ENCODE measurements around the gene TAF1A. TPM values are rescaled to one million over a fixed set of nuclear protein-coding genes. Genes with fewer than 3 reads are reported as not detected.

TAF1A gene
- total RNA-seq, 4 donors from 2014 or later: 2.3 to 7.7 (median 5.2) TPM

DNA sequence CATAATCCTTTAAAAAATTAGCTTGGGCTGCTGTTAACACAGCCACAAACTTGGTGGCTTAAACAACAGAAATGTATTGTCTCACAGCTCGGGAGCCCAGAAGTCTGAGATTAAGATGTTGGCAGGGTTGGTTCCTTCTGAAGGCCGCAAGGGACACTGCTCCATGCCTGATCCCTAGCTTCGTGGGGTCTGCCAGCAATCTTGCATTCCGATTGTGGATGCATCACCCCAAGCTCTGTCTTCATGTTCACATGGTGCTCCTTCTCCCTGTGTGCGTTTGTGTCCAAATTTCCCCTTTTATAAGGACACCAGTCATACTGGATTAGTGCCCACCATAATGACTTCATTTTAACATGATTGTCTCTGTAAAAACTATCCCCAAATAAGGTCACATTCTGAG lies 36.9 kb downstream of the TAF1A start:
- H3K27me3 ChIP-seq: peaks cover 0 to 9% (median 0%) of the 10 kb centered on the region in 4 donors
- no peak for TF ChIP-seq POLR2A (IDR thresholded peaks at IDR 0.05)
- TF ChIP-seq, protein P1, sequence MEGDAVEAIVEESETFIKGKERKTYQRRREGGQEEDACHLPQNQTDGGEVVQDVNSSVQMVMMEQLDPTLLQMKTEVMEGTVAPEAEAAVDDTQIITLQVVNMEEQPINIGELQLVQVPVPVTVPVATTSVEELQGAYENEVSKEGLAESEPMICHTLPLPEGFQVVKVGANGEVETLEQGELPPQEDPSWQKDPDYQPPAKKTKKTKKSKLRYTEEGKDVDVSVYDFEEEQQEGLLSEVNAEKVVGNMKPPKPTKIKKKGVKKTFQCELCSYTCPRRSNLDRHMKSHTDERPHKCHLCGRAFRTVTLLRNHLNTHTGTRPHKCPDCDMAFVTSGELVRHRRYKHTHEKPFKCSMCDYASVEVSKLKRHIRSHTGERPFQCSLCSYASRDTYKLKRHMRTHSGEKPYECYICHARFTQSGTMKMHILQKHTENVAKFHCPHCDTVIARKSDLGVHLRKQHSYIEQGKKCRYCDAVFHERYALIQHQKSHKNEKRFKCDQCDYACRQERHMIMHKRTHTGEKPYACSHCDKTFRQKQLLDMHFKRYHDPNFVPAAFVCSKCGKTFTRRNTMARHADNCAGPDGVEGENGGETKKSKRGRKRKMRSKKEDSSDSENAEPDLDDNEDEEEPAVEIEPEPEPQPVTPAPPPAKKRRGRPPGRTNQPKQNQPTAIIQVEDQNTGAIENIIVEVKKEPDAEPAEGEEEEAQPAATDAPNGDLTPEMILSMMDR (IDR thresholded peaks at IDR 0.05): no peak
- WGBS, 2 donors: 57 to 72% methylated on average over 5 of the region's 5 CpGs
- H3K36me3 ChIP-seq: peaks cover 0 to 26% (median 0%) of the 10 kb centered on the region in 3 donors
- no peak overlapping the region for H3K27ac ChIP-seq
- intact Hi-C loops (cut with DNase I): no loop called here
- no peak for DNase-seq
- H3K4me1 ChIP-seq: no peaks in the 10 kb centered on the region
- H3K4me3 ChIP-seq: no peak overlapping the region
- no peaks in the 10 kb centered on the region for H3K9me3 ChIP-seq

DNA sequence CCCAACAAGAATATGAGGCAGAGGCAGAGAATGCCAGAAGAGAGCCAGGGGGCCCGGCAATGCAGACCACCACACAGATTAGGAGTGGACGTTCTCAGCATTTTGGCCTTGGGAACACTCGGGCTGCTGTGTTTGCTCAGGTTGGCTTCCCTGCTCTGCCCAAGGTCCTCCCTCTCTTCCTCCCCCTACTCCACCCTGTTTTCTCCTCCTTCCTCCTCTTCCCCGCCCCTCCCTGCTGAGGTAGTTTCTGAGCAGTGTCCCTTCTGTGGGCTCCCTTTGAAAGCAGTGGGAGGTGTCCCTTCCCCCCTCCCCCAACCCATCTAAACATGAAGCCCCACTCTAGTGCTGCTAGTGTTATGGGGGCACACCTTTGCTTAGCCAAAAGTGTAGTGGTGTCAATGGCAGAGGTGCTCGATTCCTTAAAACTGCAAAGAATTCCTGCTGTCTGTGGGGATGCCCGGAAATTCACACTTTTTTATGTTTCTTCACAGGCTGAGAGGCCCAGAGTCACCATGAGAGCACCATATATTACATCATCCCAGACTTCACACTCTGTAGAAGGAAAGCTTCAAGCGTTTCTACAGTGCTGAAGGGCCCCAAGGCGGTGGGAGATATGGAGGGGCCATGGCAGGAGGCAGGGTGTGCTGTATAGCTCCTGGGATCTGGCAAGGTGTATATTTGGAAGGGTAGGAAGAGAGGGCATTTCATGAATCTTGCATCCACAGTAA lies 41.6 kb downstream of the TAF1A start, which contains the start of gene HHIPL2:
TSS of gene HHIPL2 (minus strand) at position 161 of the 728 bp plus-strand sequence. CDS start at position 101, 60 bp downstream.
- DNase-seq: no peak
- Histone ChIP-seq H3K4me3 (no peak within 1 kb of the TSS), H3K36me3 (no peaks in the 10 kb centered on the region), H3K27ac (no peak within 1 kb of the TSS), H3K4me1 (peaks cover 0 to 9% (median 0%) of the 10 kb centered on the region in 3 donors), H3K27me3 (peaks cover 0 to 56% (median 0%) of the 10 kb centered on the region in 4 donors), H3K9me3 (no peaks in the 10 kb centered on the region)
- intact Hi-C loops (cut with DNase I): no loop called here
- WGBS, 2 donors: 39 to 48% methylated on average over 6 of the region's 8 CpGs
- TF ChIP-seq, protein P1 (IDR thresholded peaks at IDR 0.05): no peak
- no peak for TF ChIP-seq POLR2A (IDR thresholded peaks at IDR 0.05)

DNA sequence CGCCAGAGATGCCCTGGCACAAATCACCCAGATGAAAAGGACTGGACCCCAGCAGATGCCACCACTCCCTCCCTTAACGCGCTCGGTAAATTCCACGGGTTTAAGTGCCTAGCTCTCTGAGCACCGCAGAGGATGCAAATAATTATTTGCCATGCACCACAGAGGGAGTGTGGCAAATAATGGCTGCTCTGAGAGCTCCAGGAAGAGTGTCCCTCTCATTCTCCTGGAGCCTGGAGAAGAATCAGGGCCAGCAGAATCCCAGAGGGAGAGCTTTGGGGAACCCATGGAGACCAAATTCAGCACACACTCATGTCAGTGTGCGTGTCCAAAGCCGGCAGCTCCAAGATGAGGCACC lies 42.5 kb downstream of the TAF1A start:
- H3K4me3 ChIP-seq: no peak overlapping the region
- peaks cover 0 to 62% (median 0%) of the 10 kb centered on the region in 4 donors for H3K27me3 ChIP-seq
- H3K27ac ChIP-seq: no peak overlapping the region
- 40 to 56% methylated on average over 2 to 6 of the region's 8 CpGs for WGBS, 2 donors
- H3K9me3 ChIP-seq: no peaks in the 10 kb centered on the region
- intact Hi-C loops (cut with DNase I): no loop called here
- no peak for DNase-seq
- peaks cover 0 to 9% (median 0%) of the 10 kb centered on the region in 3 donors for H3K4me1 ChIP-seq
- no peaks in the 10 kb centered on the region for H3K36me3 ChIP-seq
- TF ChIP-seq, protein P1 (IDR thresholded peaks at IDR 0.05): no peak
- no peak for TF ChIP-seq POLR2A (IDR thresholded peaks at IDR 0.05)

DNA sequence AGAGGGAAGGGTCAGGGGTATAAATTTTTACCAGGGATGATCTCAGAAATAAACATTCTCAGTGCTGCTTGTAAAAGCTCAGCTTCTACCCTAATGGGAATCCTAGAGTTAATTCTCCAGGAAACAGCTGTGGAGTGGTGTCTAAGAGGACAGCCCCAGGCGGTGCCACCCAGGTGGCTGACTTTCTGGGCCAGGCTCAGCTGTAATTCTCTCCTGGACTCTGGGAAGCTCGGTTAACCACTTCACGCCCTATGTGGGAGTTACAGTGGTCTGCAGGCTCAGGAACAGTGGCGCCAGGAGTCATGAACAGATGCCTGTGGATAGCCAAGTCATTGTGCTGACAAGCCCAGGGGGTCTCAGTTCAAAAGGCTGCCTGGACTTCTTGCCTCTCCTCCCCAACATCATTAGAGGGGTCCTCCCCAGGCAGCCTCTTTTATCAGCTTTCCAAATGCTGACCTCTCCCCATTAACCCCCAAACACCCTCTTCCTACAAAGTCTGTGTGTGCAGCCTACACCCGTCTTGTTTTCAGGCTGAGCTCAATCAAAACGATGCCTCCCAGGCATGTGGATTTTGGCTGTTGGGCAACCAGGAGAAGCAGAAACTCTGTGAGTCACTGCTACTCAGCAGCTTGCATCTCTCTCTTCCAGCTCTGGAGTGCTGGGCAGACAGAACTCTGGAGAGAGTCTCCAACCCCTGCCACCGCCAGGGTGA lies 43.0 kb downstream of the TAF1A start:
- WGBS, 2 donors: 0 to 16% methylated on average over 4 to 6 of the region's 7 CpGs
- H3K4me1 ChIP-seq: peaks cover 0 to 9% (median 0%) of the 10 kb centered on the region in 3 donors
- intact Hi-C loops (cut with DNase I): no loop called here
- peaks cover 0 to 62% (median 0%) of the 10 kb centered on the region in 4 donors for H3K27me3 ChIP-seq
- TF ChIP-seq POLR2A (IDR thresholded peaks at IDR 0.05): no peak
- TF ChIP-seq, protein P1 (IDR thresholded peaks at IDR 0.05): no peak
- H3K27ac ChIP-seq: no peak overlapping the region
- no peak overlapping the region for H3K4me3 ChIP-seq
- DNase-seq: no peak
- H3K36me3 ChIP-seq: no peaks in the 10 kb centered on the region
- H3K9me3 ChIP-seq: no peaks in the 10 kb centered on the region

DNA sequence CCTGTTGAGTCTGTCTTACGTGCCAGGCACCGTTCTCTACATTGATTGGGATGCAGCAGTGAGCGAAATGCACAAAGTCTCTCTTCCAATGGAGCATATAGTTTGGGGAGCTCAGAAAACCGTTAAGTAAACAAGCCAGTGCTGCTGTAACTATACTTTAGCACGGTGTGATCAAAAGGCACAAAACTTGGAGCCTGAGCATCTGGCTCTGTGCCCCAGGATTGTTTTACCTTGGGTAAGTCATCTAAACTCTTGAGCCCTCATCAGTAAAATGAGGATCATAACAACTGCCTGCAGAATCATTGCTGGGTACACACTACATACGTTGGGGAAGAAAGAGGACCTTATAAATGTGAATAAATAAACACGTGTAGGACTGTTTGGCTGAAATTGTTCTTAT lies 43.6 kb downstream of the TAF1A start:
- Histone ChIP-seq H3K27me3 (peaks cover 0 to 62% (median 0%) of the 10 kb centered on the region in 4 donors), H3K36me3 (no peaks in the 10 kb centered on the region), H3K4me3 (no peak overlapping the region), H3K27ac (no peak overlapping the region), H3K9me3 (no peaks in the 10 kb centered on the region), H3K4me1 (peaks cover 0 to 9% (median 0%) of the 10 kb centered on the region in 3 donors)
- no peak for TF ChIP-seq POLR2A (IDR thresholded peaks at IDR 0.05)
- TF ChIP-seq, protein P1 (IDR thresholded peaks at IDR 0.05): no peak
- DNase-seq: no peak
- intact Hi-C loops (cut with DNase I): no loop called here
- 43 to 50% methylated on average over 7 of the region's 7 CpGs for WGBS, 2 donors
